ENCODE measurements around the gene PCDH10. TPM values are rescaled to one million over a fixed set of nuclear protein-coding genes. Genes with fewer than 3 reads are reported as not detected.

Gene PCDH10
- 0.05 TPM for total RNA-seq
- long read RNA-seq, result 0 reads

- ATAC-seq, result peak; percentile 98
- intact Hi-C loops (cut with micrococcal nuclease), result no loop called here
- peak; percentile 88 for DNase-seq
Observed at GRCh38 chr4:133148690-133149363, at the start of gene PCDH10. Gene PCDH10, plus strand, starts transcription at chr4:133149294. Its CDS starts 847 bp downstream, at chr4:133150141.

GRCh38 chr4:133102043-133102442 lies 47.1 kb upstream of the PCDH10 start:
- intact Hi-C loops (cut with micrococcal nuclease), result no loop called here
- ATAC-seq, result no peak
- DNase-seq, result no peak

GRCh38 chr4:133102612-133103409 lies 46.3 kb upstream of the PCDH10 start:
- ATAC-seq, result no peak
- intact Hi-C loops (cut with micrococcal nuclease), result no loop called here

GRCh38 chr4:133112641-133113040 lies 36.5 kb upstream of the PCDH10 start:
- intact Hi-C loops (cut with micrococcal nuclease), result no loop called here
- ATAC-seq, result no peak
- no peak for DNase-seq

More at GRCh38 chr4:133102612-133103409, 46.3 kb upstream of the PCDH10 start:
- no peak for DNase-seq

- intact Hi-C loops (cut with micrococcal nuclease), result no loop called here
- no peak for DNase-seq
- ATAC-seq, result no peak
Observed at GRCh38 chr4:133124746-133125145, 24.3 kb upstream of the PCDH10 start.

GRCh38 chr4:133127500-133127899 lies 21.6 kb upstream of the PCDH10 start:
- intact Hi-C loops (cut with micrococcal nuclease), result no loop called here
- ATAC-seq, result no peak
- DNase-seq, result no peak

GRCh38 chr4:133129237-133129636 lies 19.9 kb upstream of the PCDH10 start:
- DNase-seq (no peak), ATAC-seq (no peak)
- intact Hi-C loops (cut with micrococcal nuclease), result no loop called here

GRCh38 chr4:133130171-133130570 lies 18.9 kb upstream of the PCDH10 start:
- intact Hi-C loops (cut with micrococcal nuclease), result no loop called here
- ATAC-seq (no peak), DNase-seq (no peak)

- ATAC-seq (no peak), DNase-seq (no peak)
- intact Hi-C loops (cut with micrococcal nuclease), result no loop called here
Observed at GRCh38 chr4:133131829-133132460, 17.1 kb upstream of the PCDH10 start.

GRCh38 chr4:133136833-133137232 lies 12.3 kb upstream of the PCDH10 start:
- DNase-seq (no peak), ATAC-seq (no peak)
- intact Hi-C loops (cut with micrococcal nuclease), result no loop called here

- intact Hi-C loops (cut with micrococcal nuclease), result no loop called here
- DNase-seq, result no peak
- no peak for ATAC-seq
Observed at GRCh38 chr4:133137571-133137970, 11.5 kb upstream of the PCDH10 start.

GRCh38 chr4:133143775-133144430 lies 5.2 kb upstream of the PCDH10 start:
- intact Hi-C loops (cut with micrococcal nuclease), result no loop called here
- ATAC-seq (no peak), DNase-seq (no peak)

- intact Hi-C loops (cut with micrococcal nuclease), result no loop called here
- DNase-seq (no peak), ATAC-seq (no peak)
Observed at GRCh38 chr4:133145241-133145640, 3.9 kb upstream of the PCDH10 start.

GRCh38 chr4:133145758-133146573 lies 3.1 kb upstream of the PCDH10 start:
- DNase-seq, result no peak
- ATAC-seq, result no peak
- intact Hi-C loops (cut with micrococcal nuclease), result no loop called here

GRCh38 chr4:133146574-133147241 lies 2.4 kb upstream of the PCDH10 start:
- DNase-seq, result peak; percentile 42
- intact Hi-C loops (cut with micrococcal nuclease), result no loop called here
- peak; percentile 34 for ATAC-seq

- ATAC-seq, result no peak
- intact Hi-C loops (cut with micrococcal nuclease), result no loop called here
- no peak for DNase-seq
Observed at GRCh38 chr4:133147286-133147821, 1.7 kb upstream of the PCDH10 start.

GRCh38 chr4:133147921-133148689 lies 989 bp upstream of the PCDH10 start:
- no peak for DNase-seq
- ATAC-seq, result peak; percentile 49

GRCh38 chr4:133149364-133149695 lies 236 bp downstream of the PCDH10 start:
- no peak for DNase-seq
- ATAC-seq, result no peak
- intact Hi-C loops (cut with micrococcal nuclease), result no loop called here

More at GRCh38 chr4:133147921-133148689, 989 bp upstream of the PCDH10 start:
- intact Hi-C loops (cut with micrococcal nuclease), result no loop called here

All from left ventricle myocardium superior (tissue), 1 donor.